K562 (cell line): ENCODE data around the gene TMEM163. TPM values are rescaled to one million over a fixed set of nuclear protein-coding genes. Genes with fewer than 3 reads are reported as not detected.

ENCODE experiments used
- ATAC-seq: fragments of 200-7000 bp; cut with Tn5 transposase; 3 replicates; pipeline ENCODE4 v1.9.1; 2020; ENCODE audit warnings: moderate library complexity
- BruUV-seq: library from RNA; stranded (reverse); fragments of 400-500 nt; replicated peaks from 2 replicates; lab custom pipeline; 2021; lab: Mats Ljungman, UMichigan
- CTCF ChIA-PET: fragments of 300-600 bp; formaldehyde crosslinking; extraction: SDS; loops from one replicate; lab custom pipeline; 2021; ENCODE audit warnings: low intra/inter-chr PET ratio; lab: Yijun Ruan, JAX
- POLR2A ChIA-PET: fragments of 300-600, 350-650 bp; sonication (Branson Sonifier 250); formaldehyde crosslinking; extraction: SDS; loops from one replicate; lab custom pipeline; 2021; ENCODE audit warnings: antibody characterized with exemption, inconsistent platforms; lab: Yijun Ruan, JAX
- DNase-seq, 4 experiments: peaks; one replicate each; pipeline versions ENCODE4 v3.0.0 to v3.0.0-alpha.2; 2011 to 2018; ENCODE audit warnings: low spot score in 3 of 4, mixed read lengths in 3 of 4; ENCODE audit errors: extremely low read depth in 1 of 4
- FAIRE-seq: peaks from 2 replicates; lab custom pipeline; 2011; peaks lifted over from hg19 to GRCh38; lab: Jason Lieb, UNC
- H2AFZ ChIP-seq: 2 replicates; pipeline ENCODE4 v1.6.0; 2011; ENCODE audit warnings: low read depth, low read length, control low read depth, inconsistent platforms
- H3K27ac ChIP-seq: fragments of 200-600 bp; 3 replicates; pipeline ENCODE4 v1.8.0; 2011; ENCODE audit warnings: low read depth, mild to moderate bottlenecking, control low read depth, inconsistent platforms, low read length, moderate library complexity, mixed read lengths; ENCODE audit errors: extremely low read depth
- H3K27me3 ChIP-seq, 2 experiments: fragments of 300-600 bp in 1 of 2; 2 replicates in 1 of 2; 3 replicates in 1 of 2; pipeline versions ENCODE4 v1.6.0 to v1.8.0; 2011; ENCODE audit warnings: inconsistent platforms in 2 of 2, low read length in 2 of 2, mild to moderate bottlenecking in 1 of 2, mixed read lengths in 1 of 2, moderate library complexity in 1 of 2; ENCODE audit not compliant: control insufficient read depth in 2 of 2, insufficient read depth in 2 of 2
- H3K36me3 ChIP-seq: fragments of 300-600 bp; 3 replicates; pipeline ENCODE4 v1.8.0; 2011; ENCODE audit warnings: mild to moderate bottlenecking, low read length, inconsistent platforms; ENCODE audit not compliant: control insufficient read depth, insufficient read depth
- H3K4me1 ChIP-seq, 2 experiments: fragments of 200-600 bp in 1 of 2; replicated peaks in 1 of 2; 2 replicates in 1 of 2; 3 replicates in 1 of 2; pipeline versions ENCODE4 v1.5.1 to v1.8.0; 2011; ENCODE audit warnings: inconsistent platforms in 2 of 2, low read length in 2 of 2, mild to moderate bottlenecking in 1 of 2, mixed read lengths in 1 of 2, moderate library complexity in 1 of 2; ENCODE audit not compliant: control insufficient read depth in 2 of 2, insufficient read depth in 2 of 2
- H3K4me2 ChIP-seq: 2 replicates; pipeline ENCODE4 v1.6.1; 2011; ENCODE audit warnings: low read length, control low read depth, inconsistent platforms, mixed read lengths; ENCODE audit not compliant: insufficient read depth
- H3K4me3 ChIP-seq: fragments of 200-600 bp; sonication (generic), shearing (Covaris generic); 2 replicates; pipeline ENCODE4 v1.5.1; 2016; ENCODE audit warnings: control low read depth, inconsistent platforms
- H3K79me2 ChIP-seq: fragments of 200-600 bp; 3 replicates; pipeline ENCODE4 v1.8.0; 2011; ENCODE audit warnings: low read length, inconsistent platforms; ENCODE audit not compliant: control insufficient read depth, insufficient read depth
- H3K9ac ChIP-seq, 2 experiments: 2 replicates each; pipeline versions ENCODE4 v1.6.0 to v1.6.1; 2011; ENCODE audit warnings: low read depth in 2 of 2, low read length in 2 of 2, control low read depth in 1 of 2, inconsistent platforms in 1 of 2, mild to moderate bottlenecking in 1 of 2, mixed read lengths in 1 of 2; ENCODE audit not compliant: insufficient read depth in 1 of 2
- H3K9me1 ChIP-seq: one replicate; pipeline ENCODE4 v1.6.0; 2011; ENCODE audit warnings: inconsistent platforms, mild to moderate bottlenecking, low read length, moderate library complexity; ENCODE audit not compliant: control insufficient read depth, insufficient read depth
- H3K9me3 ChIP-seq: replicated peaks from 2 replicates; pipeline ENCODE4 v1.5.1; 2011; ENCODE audit warnings: low read depth, low read length, inconsistent platforms; ENCODE audit not compliant: control insufficient read depth, insufficient read depth
- H4K20me1 ChIP-seq: replicated peaks from 2 replicates; pipeline ENCODE4 v1.6.1; 2011; ENCODE audit warnings: low read length, inconsistent platforms, mixed read lengths; ENCODE audit not compliant: control insufficient read depth, insufficient read depth
- MCM2 ChIP-seq: fragments of 450-650 bp; IDR thresholded peaks from 2 replicates; pipeline ENCODE4 v1.6.1; 2017; ENCODE audit warnings: low read depth, mild to moderate bottlenecking
- ZNF217 ChIP-seq: sonication (generic); formaldehyde crosslinking; IDR thresholded peaks from 2 replicates; pipeline ENCODE4 v1.8.0; 2022; ENCODE audit warnings: mild to moderate bottlenecking, missing genetic modification reagents
- WGBS: fragments of 100-300 bp; shearing (Covaris generic); methylation state at CpG from one replicate; pipeline ENCODE4 v1.1.6; 2016; ENCODE audit warnings: low coverage, mixed read lengths; ENCODE audit not compliant: insufficient coverage; ENCODE audit errors: missing lambda C conversion rate; 5-methylcytosine and 5-hydroxymethylcytosine counted together
- in situ Hi-C: fragments of 300-500 bp; cut with MboI; formaldehyde crosslinking; loops from 4 replicates; pipeline ENCODE4 v1.15.0; 2018; ENCODE audit warnings: inconsistent platforms, mixed read lengths
- intact Hi-C: fragments of 100-400 bp; cut with micrococcal nuclease; formaldehyde crosslinking; loops from 2 replicates; pipeline ENCODE4 v1.14.2; 2022
- polyA plus RNA-seq, 8 experiments: library from polyadenylated mRNA; depleted of rRNA in 4 of 8; stranded (reverse) in 5 of 8; unstranded in 3 of 8; fragments of >200 nt; fragmentation: Nextera tagmentation in 2 of 8; fragmentation: Illumina TruSeq in 1 of 8; extraction: Ambion mirVana in 2 of 8; extraction: Trizol in 1 of 8; gene quantifications; 2 replicates each; pipeline versions ENCODE4 v1.2.1 to v1.2.3, GENCODE V29; 2011 to 2014; ENCODE audit warnings: inconsistent platforms in 1 of 8, missing spikeins in 1 of 8
- total RNA-seq, 7 experiments: library from RNA; depleted of rRNA in 6 of 7; stranded (reverse); fragments of >200 nt in 6 of 7; fragmentation: Illumina TruSeq in 2 of 7; extraction: Trizol in 2 of 7; gene quantifications; 2 replicates each; pipeline versions ENCODE4 v1.2.1 to v1.2.3, GENCODE V29; 2011 to 2021; ENCODE audit warnings: low replicate concordance in 1 of 7
- TF ChIP-seq, protein P1 (sequence below): fragments of 200-400 bp; formaldehyde crosslinking; IDR thresholded peaks from 2 replicates; pipeline ENCODE4 v1.6.1; 2017; ENCODE audit warnings: mild to moderate bottlenecking, low read depth, low read length, moderate library complexity

The TMEM163 gene
- total and polyA plus RNA-seq, 9 of the 15 experiments (the other 6 are each of a cell fraction or from before 2014, with no cell fraction given) = 0.04 to 0.68 (median 0.16) TPM; not detected in 3

DNA sequence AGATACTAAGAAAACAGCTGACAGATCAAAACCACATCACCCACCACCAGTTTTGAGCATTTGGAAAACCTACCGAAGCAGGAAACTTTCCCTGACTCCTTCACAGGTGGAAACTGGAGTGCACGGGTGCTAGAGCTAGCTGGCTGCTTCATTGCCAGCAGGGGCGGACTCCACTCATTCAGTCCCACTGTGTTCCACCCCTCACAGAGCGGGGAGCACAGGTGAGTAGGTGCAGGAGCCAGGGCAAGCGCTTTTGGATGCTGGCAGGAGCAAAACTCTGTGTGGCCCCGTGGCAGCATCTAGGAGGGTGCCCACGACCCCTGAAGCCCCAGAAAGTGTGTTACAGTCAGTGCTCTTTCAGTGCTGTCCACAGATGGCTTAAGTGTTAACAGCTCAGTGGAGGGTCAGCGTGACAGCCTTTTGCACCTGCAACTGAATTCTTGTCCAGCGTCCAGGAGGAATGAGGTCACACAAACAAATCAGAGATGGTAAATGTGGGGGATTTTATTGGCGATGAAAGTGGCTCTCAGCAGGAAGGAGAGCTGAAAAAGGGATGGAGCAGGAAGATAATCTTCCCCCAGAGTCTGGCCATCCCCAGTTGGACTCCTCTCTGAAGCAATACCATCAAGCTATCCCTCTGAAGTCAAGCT lies 71.1 kb downstream of the TMEM163 start:
- H3K4me1 ChIP-seq = no peaks in the 10 kb centered on the region
- no peaks in the 10 kb centered on the region for H4K20me1 ChIP-seq
- BruUV-seq = no TSS peak
- H3K9ac ChIP-seq = no peak overlapping the region
- H3K36me3 ChIP-seq = no peaks in the 10 kb centered on the region
- DNase-seq (no peak), FAIRE-seq (no peak), ATAC-seq (no peak)
- no peaks in the 10 kb centered on the region for H3K9me1 ChIP-seq
- intact Hi-C loops (no loop called here), in situ Hi-C loops (no loop called here)
- H3K9me3 ChIP-seq = no peaks in the 10 kb centered on the region
- TF ChIP-seq, protein P1, sequence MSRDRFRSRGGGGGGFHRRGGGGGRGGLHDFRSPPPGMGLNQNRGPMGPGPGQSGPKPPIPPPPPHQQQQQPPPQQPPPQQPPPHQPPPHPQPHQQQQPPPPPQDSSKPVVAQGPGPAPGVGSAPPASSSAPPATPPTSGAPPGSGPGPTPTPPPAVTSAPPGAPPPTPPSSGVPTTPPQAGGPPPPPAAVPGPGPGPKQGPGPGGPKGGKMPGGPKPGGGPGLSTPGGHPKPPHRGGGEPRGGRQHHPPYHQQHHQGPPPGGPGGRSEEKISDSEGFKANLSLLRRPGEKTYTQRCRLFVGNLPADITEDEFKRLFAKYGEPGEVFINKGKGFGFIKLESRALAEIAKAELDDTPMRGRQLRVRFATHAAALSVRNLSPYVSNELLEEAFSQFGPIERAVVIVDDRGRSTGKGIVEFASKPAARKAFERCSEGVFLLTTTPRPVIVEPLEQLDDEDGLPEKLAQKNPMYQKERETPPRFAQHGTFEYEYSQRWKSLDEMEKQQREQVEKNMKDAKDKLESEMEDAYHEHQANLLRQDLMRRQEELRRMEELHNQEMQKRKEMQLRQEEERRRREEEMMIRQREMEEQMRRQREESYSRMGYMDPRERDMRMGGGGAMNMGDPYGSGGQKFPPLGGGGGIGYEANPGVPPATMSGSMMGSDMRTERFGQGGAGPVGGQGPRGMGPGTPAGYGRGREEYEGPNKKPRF = no peak
- TF ChIP-seq ZNF217 (CRISPR knock-in tag) = no peak
- no peak for TF ChIP-seq MCM2
- no peak overlapping the region for H2AFZ ChIP-seq
- ChIA-PET CTCF (no interaction called here), POLR2A (interaction anchor here (0.6 kb wide), 1 partner anchor 172 kb away, joined by 3 read pairs; no protein-coding TSS in a partner anchor)
- no peaks in the 10 kb centered on the region for H3K79me2 ChIP-seq
- H3K27me3 ChIP-seq = no peaks in the 10 kb centered on the region
- 3% methylated on average over 10 of the region's 10 CpGs for WGBS
- no peak overlapping the region for H3K4me3 ChIP-seq
- no peak overlapping the region for H3K4me2 ChIP-seq
- H3K27ac ChIP-seq = no peak overlapping the region
